ENCODE measurements around the gene INPP5D.
"Not testable (repeated sequence)": the region's sequence is repeated elsewhere in the genome, so short reads cannot be mapped to it uniquely, and the experiment has no call there.

The INPP5D gene

DNA sequence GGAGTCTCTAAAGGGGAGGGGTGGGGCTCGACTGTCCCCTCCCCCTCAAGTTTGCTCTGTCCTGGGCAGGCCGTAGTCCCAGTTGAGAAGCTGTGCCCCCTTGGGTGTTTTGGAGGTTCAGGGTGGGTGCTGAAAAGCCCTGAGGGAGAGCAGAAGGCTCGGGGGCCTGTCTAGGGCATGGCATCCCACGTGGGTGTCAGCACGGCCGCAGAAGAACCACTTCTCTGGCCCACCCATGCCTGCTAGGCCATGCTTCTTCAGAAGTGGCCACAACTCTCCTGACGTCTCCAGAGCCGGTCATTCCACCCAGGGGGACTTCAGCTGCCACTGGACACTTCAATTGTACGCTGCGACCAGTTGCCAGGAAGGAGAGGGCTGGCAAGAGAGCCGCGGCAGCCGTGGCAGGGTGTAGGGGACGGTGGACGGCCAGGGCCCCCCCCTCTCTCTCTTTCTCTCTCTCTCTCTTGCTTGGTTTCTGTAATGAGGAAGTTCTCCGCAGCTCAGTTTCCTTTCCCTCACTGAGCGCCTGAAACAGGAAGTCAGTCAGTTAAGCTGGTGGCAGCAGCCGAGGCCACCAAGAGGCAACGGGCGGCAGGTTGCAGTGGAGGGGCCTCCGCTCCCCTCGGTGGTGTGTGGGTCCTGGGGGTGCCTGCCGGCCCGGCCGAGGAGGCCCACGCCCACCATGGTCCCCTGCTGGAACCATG lies at the start of gene INPP5D:
Gene INPP5D (plus strand): TSS at position 546 of the 704 bp plus-strand sequence. CDS start 137 bp downstream, at position 683.
- no peak for DNase-seq (ENCODE audit: low spot score)

DNA sequence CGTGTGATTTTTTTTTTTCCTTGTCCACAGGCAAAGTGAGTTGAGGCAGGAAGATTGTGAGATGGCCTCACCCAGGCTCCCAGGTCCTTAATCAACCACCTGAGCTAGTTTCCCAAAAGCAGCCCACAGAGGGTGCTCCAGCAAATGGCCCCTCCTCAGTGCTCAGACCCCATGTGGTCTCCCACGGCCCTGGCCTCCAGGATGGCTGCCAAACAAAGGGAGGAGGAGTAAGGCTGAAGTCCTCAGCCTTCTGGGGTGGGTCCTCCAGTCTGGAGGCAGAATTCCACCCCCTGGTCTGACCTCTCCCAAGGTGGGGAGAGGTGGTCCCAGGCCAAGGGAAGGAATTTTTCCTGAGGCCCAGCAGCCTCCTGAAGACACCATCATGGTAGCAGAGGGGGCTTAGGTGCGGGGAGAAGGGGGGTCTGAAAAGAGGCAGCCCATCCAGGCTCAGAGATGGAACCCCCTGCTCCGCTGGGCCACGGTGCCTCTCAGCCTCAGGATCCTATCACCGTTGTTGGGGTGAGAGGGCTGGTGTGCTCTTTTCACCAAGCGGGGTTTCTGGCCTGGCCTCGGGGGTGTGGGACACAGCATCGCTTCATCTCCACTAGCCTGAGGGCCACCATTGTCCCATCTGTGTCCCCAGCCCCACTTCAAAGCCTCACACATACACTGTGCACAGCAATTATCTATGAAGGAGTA lies 49.4 kb upstream of the INPP5D start:
- no peak for DNase-seq (ENCODE audit: low spot score)

DNA sequence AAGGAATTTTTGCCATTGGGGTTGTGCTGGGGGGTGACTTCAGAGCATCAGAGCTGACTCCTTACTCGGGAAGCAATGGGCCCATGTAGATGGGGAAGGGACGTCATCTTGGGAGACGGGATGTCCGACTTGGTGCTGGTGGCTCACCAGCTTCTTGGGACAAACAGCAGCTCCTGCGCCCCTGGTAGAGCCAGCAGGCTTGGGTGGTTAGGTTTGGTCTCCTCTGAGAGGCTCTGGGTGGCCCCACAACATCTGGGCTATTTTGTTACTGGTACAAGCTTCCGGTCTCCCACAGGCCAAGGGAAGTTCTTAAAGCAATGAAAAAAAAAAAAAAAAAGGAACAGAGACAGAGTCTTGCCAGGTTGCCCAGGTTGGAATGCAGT lies 48.9 kb upstream of the INPP5D start:
- no peak for DNase-seq (ENCODE audit: low spot score)

DNA sequence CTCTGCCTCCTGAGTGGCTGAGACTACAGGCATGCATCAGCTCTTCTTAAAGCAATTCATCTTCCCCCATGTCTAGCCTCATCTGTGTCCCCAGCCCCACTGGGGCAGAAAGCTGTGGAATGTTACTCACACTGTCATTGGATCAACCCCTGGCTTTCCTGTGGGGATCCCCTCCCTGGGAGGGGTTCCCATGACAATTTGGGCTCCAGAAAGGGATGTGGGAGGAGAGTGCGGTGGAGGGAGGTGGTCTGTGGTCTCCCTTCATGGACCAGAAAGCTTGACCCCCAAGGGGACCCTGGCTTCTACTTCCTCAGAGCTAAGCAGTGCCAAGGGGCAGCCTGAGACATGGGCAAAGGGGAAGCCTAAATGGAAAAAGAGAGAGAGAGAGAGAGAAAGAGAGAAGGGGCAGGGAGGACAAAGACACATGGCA lies 48.4 kb upstream of the INPP5D start:
- no peak for DNase-seq (ENCODE audit: low spot score)

DNA sequence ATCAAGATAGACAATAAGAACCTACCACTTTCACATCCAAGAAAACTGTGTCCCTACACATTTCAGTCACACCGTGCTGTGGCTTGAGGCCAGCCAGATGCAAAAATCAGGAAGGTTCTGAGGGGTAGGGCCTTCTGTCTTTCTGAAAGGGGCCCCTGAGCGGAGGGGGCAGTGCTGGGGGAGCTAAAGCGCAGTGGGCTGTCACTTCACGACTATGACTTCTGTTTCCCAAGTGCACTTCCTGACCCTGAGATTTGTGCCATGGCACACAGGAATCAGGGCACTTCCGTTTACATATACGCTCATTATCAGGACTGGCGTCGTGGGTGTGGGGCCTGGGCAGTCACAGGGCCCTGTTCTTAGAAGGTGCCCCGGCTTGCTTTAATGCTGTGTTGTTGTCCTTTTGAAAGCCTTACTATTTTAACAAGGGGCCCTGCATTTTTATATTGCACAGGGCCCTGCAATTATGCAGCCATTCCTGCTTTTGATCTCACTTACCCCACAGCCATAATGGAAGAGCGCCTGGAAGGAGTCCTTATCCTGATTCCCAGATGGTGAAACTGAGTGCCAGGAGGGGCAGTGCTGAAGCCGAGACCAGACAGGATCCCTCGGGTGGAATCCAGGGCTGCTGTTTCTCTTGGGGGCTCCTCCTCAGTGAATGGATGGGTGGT lies 47.7 kb upstream of the INPP5D start:
- no peak for DNase-seq (ENCODE audit: low spot score)

- no peak for DNase-seq (ENCODE audit: low spot score)
These were observed 47.1 kb upstream of the INPP5D start, which contains the start of gene NGEF for GRCh38 chr2:233013027-233013461. Gene NGEF, minus strand, starts transcription at chr2:233013256. Its CDS starts 38,366 bp downstream, at chr2:232974890.

DNA sequence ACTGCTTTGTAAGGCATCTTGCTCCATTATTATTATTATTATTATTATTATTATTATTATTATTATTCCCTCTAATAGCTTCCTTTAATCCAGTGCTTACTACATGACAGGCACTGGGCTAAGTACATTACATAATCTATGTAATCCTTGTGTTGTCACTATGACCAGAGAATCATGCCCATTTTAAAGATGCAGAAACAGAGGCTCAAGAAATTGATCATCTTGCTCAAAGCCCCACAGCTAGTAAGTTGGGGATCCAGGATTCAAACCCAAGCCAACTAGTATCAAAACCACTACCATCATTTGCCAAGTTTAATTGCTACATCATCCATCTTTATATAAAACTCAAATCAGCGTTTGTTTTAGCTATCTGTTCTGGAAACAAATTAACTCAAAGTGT lies 46.5 kb upstream of the INPP5D start:
- no peak for DNase-seq (ENCODE audit: low spot score)

DNA sequence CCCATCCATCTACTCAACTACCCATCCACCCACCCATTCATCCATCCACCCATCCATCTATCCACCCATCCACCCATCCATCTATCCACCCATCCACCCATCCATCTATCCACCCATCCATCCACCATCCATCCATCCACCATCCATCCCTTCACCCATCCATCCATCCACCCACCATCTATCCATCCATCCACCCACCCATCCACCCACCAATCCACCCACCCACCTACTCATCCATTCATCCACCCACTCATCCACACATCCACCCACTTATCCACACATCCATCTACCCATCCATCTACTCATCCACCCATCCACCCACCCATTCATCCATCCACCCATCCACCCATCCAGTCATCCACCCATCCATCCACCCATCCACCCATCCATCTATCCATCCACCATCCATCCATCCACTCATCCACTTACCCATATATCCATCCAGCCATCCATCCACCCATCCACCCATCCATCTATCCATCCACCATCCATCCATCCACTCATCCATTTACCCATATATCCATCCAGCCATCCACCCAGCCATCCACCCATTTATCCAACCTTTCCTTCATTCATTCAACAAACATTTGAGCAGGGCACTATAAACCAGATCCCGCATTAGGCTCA lies 45.0 kb upstream of the INPP5D start:
- DNase-seq (ENCODE audit: low spot score), result no peak

DNA sequence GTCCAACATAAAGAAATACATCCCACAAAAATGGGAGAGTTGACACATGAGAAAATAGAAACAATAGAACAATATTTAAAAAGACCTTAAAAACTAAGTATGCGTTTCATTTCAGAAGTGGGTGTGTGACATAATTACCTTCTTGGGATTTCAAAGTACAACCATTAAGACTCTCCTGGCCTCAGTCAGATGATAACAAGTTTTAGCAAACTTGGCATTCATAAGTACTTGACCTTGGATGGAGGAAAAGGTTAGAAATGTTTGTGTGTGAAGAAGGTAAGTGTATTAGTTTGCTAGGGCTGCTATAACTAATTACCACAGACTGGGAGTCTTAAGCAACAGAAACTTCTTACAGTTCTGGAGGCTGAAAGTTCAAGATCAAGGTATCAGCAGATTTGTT lies 42.2 kb upstream of the INPP5D start:
- DNase-seq (ENCODE audit: low spot score), result no peak

- DNase-seq (ENCODE audit: low spot score), result not testable (repeated sequence)
These were observed 40.5 kb upstream of the INPP5D start for GRCh38 chr2:233019610-233020009.

GRCh38 chr2:233020454-233020853 lies 39.7 kb upstream of the INPP5D start:
- no peak for DNase-seq (ENCODE audit: low spot score)

DNA sequence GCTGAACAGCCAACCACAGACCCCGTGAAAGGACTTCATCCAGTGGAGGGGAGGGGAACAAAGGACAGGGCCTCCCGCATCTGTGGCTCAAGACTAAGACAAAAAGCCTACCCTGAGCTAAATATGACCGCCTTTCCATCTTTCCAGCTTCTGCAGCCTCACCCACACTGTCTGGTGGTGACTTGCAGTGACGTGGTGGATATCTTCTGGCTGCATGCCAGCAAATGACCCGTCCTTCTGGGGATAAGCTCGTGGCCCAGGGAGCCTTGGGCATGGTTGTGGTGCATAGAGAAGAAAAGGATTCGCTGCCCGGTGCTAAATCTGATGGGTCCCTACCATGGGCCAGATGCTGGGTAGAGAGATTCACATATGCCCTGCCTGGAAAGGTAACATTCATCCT lies 38.4 kb upstream of the INPP5D start:
- no peak for DNase-seq (ENCODE audit: low spot score)

- no peak for DNase-seq (ENCODE audit: low spot score)
These were observed 37.6 kb upstream of the INPP5D start for GRCh38 chr2:233022561-233022960.

GRCh38 chr2:233023007-233023760 lies 37.0 kb upstream of the INPP5D start:
- no peak for DNase-seq (ENCODE audit: low spot score)

DNA sequence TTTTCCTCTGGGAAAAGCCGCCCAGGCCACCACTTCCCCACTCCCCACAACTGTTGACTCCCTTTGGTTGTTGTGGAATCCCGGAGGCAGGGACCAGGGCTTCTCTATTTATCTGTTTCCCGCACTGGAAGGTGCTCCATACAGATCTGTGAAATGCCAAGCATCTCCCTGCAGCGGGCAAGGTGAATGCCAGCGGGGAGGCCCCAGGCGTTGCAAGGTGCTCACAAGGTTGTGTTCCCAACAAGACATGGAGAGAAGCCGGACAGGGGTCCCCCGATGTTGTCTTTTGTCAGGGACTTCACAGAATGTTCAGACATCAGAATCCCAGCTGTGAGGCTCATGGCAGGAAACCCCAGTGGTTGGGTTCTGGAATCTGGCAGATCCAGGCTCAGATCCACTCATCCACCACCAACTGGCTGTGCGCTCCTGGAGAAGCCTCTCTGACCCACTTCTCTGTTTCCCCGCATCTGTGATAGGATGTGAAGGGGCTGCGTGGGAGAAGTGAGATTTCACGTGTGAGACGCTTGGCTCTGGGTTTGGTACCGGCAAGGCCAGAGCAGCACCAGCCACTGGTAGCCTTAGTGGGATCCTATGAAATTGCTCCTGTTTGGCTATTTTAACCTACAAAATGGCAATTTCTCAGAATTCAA lies 36.3 kb upstream of the INPP5D start:
- no peak for DNase-seq (ENCODE audit: low spot score)

DNA sequence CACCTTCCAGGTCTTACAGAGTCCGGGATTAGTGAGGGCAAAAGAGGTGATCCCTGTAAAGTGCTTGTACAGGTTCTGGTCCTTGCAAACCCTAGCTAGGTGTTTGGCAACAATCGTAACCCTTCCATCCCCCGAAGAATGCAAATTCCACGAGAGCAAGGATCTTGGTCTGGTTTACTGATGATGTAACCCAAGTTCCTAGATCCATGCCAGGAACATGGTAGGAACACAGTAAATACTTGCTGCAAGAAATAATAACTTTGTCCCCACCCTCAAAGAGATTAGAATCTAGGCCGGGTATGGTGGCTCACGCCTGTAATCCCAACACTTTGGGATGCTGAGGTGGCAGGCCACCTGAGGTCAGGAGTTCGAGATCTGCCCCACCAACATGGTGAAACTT lies 34.4 kb upstream of the INPP5D start:
- no peak for DNase-seq (ENCODE audit: low spot score)

DNA sequence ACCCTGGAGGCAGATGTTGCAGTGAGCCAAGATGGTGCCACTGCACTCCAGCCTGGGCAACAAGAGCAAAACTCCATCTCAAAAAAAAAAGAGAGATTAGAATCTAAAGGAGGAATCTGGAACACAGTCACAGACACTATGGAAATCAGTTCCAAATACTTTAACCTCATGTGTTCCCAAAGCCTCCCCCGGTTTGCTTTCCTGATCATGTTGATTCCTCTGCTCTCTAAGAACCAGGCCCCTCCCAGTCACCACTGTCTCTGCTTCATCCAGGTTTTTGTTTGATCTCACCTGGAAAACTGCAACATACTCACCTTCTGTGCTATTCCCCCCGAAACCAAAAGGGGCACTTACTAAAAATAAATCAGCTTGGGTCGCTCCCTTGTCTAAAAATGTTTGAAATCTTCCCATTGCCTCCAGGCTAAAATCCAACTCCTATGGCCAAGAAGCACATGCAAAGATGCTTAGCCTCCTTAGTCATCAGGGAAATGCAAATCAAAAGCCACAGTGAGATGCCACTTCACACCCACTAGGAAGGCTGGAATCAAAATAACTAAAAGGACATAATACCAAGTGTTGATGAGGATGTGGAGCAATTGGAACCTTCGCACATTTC lies 33.8 kb upstream of the INPP5D start:
- no peak for DNase-seq (ENCODE audit: low spot score)

- DNase-seq (ENCODE audit: low spot score), result no peak
These were observed 30.8 kb upstream of the INPP5D start for GRCh38 chr2:233029321-233029720.

DNA sequence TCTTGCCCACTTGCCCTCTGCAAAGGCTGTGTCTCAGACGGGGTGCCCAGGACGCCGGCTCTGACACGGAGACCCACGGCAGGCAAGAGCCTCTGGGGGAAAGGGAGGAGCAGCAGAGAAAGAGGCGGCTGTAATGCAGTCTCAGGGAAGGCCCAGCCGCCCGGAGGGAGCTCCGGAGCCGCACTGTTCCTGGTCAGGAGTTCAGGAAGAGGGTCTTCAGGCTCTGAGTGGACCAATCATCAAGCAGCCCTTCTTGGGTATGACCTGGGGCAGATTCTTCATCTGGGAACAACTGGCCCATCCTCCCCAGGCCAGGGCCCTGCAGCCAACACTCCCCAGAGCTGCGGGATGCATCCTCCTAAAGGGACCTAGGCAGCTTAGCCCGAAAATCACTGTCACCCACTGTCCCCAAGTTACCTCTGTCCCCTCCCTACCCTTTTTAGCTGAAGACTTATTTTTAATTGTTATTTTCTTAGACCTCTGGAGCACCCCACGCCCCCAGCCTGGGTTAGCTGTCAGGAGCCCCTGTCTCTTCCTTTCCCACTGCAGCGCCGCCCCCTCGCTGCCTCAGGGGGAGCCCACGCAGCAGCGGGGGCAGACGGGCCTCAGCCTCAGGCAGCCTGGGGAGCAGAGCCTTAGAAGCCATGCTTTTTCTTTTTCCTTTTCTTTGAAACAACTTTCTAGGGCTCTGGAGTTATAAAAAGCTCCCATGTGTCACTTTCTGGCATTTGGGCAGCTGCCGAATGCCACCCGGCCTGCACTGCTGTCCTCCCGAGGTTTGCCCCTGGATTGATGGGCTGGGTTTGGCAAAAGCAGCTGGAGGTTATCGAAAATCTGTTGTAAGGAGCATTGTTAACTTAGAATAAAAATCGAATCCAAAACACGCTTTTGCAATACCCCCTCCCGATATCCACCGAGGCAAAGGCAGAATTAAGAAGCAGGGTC lies 28.3 kb upstream of the INPP5D start:
- DNase-seq (ENCODE audit: low spot score), result no peak

Measured in hepatic stellate cell (primary cell).